HPDE6-E6E7 (cell line): ENCODE results near the gene DIP2B.

ENCODE experiments used
- DNase-seq: peaks from one replicate; pipeline ENCODE4 v3.0.0; 2011; ENCODE audit warnings: missing footprints; ENCODE audit errors: extremely low spot score

The DIP2B gene

DNA sequence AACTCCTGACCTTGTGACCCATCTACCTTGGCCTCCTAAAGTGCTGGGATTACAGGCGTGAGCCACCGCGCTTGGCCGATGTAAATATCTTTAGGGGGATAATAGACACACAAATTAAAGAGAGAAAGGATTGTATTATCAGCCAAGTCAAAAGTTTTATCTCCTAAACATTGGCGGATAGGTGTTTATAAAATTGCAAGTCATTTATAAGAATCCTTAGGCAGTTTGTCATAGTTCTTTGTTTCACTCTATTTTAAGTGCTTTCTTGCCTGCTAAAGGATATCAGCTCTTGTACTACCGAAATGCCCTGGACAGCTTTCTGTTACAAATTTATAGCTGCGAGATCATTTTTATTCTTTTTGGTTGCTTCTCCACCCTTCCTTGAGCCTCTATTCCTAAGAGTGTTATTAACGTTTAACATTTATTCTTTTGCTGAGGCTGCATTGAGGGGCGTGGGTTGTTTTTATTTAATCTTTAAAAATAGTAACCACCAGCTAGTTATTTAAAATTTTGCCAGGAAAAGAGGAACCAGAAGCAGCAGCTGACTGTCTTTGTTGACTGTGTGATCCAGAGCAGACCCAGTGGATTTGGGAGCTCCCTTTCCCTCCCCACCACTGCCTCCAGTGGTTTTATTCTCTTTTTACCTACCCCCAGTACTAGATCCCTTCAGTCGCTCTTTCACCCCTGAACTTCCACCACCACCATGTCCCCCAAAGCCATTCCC lies 106.4 kb downstream of the DIP2B start:
- DNase-seq = no peak

DNA sequence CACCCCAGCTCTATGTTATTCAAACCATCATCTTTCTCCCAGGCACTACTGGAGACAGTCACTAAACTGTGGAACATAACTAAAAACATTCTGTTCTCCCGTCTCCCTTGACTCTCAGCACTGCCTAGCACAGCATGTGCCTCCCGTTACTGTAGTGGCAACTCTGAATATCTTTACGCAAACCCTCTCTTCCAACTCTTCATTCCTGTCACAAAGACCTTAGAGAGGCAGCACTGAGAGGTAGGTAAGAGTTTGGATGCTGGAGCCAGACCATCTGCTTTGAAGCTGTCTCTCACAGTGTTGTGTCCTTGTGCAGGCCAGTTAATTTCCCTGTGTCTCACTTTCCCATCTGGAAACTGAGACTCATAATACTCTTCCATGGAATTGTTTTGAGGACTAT lies 108.1 kb downstream of the DIP2B start:
- no peak for DNase-seq

- no peak for DNase-seq
These were observed 108.7 kb downstream of the DIP2B start for GRCh38 chr12:50613463-50613862.

DNA sequence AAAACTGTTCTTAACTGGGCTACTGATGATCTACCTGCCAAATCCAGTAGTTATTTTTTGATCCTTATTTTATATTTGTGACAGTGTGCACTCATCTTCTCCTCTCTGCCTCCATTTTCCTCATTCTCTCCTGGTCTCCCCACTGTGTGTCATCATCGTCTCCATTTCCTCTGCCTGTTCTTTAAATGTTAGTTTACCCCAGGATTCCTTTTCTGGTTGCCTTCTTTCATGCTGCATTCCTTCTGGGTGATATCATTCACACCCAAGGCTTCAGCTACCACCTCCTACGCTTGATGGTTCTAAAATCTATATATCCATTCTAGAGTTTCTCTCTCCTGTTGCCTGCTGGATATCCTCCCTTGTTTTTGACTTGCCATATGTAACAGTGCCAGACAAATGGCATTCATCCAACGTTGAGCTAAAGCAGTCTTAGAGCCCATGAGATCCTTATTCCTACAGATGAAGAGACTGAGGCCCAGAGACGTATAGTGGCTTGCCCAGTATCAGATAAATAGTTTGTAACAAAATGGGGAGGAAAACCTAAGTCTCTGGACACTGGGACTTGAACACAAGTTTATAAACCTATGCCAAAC lies 109.5 kb downstream of the DIP2B start:
- DNase-seq = peak; percentile 49

DNA sequence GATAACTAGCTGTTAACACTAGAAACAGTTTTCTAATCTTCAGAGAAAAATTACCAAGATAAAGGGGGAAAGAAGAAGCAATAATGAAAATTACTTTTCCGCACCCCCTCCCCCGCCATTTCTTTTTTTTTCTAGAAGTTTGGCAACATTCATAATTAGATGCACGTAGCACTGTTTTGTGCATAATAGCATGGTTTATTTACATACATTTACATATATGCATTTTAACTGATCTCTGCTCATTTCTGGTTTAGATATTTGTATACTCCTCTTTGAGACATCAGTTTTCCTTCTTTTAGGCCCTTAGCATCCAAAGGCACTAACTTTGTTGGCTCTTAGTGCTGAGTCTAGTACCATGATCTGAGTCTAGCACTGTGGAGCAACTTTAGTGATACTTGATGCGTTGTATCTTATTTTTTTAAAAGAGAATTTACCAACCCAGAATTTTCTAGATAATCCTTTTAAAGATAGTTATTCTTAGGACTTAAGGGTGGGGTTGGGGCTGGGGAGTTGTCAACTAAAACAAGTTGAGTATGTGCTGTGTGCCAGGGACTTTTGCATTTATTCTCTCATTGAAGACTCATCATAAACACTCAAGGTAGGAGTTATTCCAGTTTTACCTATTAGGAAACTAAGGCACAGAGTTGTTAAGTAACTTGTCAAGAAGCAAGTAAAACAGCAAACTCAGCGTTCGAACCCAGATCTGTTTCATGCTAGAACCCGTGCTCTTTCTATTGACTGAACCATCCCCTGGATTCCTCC lies 110.5 kb downstream of the DIP2B start:
- DNase-seq = no peak

- DNase-seq = peak; percentile 39
These were observed 111.1 kb downstream of the DIP2B start for GRCh38 chr12:50615907-50616296.

- no peak for DNase-seq
These were observed 112.9 kb downstream of the DIP2B start for GRCh38 chr12:50617657-50618056.

DNA sequence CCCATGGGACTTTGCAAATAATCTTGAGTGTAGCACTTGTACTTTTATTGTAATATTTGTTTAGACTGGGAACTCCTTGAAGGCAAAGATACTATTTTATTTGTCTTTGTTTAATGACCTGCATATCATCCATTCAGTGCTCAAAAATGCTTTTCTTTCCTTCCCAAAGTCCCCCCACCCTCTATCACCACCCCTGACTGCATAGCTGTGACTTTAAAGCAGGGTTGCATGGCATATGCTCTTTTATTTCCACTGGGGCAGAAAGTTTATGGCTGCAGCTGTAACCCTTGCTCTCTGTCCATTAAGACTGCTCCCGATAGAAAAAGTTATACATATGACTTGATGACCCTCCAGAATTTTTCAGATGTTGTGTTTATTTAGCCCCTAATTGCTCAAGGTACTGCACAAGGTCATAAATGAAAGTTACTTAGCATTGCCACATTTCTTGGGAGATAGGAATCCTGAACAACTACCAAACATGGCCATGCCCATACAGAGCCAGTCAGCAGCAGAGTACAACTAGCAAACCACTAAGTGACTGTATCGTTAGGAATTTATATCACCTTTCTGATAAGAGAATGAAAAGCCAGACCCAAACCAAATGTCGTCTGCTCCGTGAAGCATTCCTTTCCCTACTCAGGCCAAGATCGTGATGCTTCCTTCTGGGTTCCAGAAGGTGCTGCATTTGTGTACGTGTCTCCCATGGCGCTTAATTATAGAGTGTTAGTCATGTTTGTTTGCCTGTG lies 114.3 kb downstream of the DIP2B start:
- DNase-seq = peak; percentile 56

GRCh38 chr12:50619610-50619958 lies 114.8 kb downstream of the DIP2B start:
- DNase-seq = no peak

DNA sequence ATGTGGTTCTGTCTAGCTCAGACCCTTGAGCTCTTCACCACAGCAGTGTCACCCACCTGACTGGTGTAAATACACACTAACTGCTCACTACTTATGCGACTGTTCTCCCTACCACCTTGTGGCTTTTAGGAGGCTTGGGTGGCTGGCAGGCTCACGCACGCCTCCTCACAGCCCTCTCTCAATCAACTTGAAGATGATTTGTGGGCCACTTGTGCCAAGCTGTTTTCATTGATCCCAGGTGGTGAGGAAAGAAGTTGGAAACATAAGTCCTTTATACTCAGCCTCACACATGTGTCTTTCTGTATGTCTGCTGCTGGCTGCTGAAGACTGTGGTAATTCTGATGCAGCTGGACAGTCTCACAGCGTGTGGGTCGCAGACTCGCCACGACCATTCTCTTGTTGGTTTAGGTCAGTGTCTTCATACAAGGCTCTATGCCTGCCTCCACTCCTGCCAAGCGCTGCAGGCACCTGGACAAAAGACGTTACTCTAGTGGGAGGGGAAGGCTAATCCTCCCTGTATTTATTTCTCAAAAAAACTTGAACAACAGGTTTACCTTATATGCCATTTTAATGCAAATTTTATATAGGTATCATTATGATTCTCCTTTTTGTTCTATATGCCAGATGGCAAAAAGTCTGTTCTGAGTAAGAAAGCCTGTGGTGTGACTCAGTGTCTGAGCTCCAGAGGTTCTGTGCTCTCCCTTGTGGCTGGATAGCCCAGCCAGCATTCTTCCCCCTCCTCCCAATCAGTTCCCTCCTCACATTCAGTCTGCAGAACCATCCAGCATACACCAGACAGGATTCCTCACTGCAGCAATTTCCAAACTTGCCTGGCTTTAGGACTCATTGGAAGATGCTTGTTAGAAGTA lies 115.6 kb downstream of the DIP2B start:
- DNase-seq = peak; percentile 67

GRCh38 chr12:50620978-50621360 lies 116.2 kb downstream of the DIP2B start:
- DNase-seq = no peak

DNA sequence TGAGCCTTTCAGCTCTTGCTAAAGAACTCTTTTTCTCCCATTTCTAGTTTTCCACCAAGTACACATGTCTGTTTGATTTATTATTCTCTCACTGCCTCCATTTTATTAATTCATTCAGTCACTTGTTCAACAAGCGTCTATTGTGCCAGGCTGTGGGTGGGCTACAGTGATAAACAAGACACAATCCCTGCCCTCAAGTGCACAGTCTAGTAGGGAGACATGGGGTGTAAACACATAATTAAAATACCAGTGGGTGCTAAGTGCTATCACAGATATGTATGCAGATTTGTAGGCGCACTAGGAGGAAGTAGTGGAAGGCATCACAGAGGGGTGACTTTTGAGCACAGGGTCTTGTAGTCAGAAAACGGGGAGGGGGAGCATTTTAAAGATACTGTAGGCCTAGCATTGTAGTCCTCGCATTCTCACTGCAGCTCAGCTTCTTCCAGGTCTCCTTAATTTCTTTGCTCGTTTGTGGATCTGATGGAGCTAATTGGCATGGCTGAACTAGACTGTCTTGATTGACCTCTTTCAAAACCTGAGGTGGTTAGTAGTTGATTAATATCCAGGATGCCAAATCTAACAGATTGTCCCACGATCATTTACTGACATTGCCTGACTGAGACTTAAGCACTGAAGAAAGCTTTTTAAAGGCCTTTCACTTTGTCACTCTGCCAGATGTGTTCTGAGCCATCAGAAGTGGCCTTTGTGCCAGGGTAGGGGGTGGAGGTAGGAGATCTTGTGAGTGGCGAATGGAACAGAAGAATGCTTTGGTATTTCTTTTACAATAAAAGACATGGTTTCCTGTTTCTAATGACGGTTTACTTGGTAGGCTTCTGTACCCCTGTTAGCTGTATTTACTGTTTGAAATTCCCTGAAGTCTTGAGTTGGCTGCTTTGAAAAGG lies 116.9 kb downstream of the DIP2B start:
- no peak for DNase-seq

DNA sequence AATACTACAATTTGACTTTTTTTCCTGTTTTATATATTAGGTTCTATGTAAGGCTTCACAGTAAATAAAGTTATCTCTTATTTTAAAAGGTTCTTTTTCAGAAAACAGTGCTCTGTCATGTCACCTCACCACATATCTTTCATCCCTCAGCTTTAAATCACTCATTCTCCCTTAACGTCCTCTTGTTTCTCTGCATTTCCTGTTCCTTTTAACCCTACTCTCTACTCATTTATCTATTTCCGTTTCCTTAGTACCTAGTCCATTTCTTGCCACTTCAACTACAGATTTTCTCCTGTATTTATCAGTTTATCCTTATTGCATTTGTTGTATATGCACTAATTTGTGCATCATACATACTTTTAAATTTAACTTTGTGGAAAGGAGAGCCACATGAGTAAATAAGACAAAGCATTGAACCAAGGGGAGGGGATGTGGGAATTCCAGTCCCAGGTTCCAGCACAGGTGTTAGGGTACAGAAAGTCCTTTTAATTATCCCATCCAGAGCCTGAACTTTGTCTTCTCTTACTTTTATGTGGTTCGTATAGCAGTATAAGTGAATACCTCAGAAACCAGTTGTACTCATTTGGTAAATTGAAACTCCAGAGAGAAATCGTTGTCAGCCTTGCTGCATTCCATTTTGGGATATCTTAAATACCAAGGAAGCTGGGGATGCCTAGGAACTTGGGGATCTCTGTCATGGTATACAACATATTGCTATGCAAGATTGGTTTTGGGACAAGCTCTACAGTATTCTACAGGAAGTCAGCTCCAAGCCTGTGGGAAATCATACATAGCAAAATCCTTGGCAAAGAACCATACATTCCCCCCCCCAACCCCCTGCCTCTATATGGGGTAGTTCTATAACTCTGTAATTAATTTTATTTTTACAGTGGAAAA lies 120.5 kb downstream of the DIP2B start:
- no peak for DNase-seq

GRCh38 chr12:50626026-50626425 lies 121.2 kb downstream of the DIP2B start:
- DNase-seq = no peak

- no peak for DNase-seq
These were observed 122.7 kb downstream of the DIP2B start for GRCh38 chr12:50627491-50627890.

DNA sequence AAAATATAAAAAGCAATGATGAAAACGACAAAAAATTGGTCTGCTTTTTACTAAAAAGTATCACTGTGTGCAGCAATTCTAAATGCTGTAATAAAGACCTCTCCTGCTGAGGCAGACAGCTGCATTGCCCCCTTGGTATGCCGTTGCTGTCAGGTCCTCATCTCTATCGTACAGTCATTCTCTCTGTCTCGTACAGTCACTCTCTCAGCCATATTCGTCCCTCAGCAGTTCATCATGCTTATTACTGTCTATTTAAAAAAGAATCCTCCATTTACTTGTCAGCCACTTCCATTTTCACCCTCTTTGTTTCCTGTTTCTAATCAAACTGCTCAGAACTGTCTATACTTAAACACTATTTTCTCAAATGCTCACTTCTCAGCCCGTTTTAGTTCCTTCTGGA lies 123.6 kb downstream of the DIP2B start:
- DNase-seq = no peak

GRCh38 chr12:50633955-50634354 lies 129.2 kb downstream of the DIP2B start:
- DNase-seq = no peak

DNA sequence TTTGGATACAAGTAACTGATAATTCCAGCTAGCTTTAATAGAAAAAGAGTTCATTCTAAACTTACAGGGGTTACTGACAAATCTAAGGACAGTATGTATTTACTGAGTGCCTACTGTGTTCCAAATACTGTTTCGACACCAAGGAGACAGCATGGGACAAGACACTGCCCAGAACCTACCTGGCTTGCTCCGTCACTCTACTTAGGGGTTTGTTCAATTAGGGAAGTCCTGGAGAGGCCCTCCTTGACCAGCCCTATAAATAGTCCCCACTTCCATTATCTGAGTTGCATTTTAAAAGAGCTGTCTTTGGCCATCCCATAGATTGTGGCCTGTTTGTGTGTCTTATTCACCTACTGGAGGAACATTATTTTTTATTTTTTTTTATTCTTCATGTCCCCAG lies 129.6 kb downstream of the DIP2B start:
- DNase-seq = no peak

DNA sequence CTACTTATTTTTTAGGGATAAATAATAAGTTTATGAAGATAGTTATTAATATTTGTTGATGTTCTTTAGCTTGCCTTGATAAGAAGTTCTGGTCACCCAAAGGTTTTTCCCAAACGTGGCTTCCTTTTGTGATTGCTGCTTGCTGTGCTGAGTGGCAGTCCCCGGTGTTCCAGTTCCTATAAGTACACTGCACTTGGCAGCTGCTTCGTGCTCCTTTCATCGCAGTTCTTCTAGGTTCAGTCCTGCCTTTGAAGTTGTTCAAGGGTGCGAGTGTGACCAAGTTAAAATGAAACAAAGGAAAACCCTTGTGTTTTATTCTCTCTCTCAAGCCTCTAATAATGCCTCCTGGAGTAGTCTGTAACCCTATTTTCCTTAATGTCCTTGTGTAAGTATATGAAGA lies 130.6 kb downstream of the DIP2B start:
- no peak for DNase-seq
